IPS-20b (cell line): ENCODE measurements around the gene TRAPPC14.
A peak's percentile ranks its signal among the peaks of the same experiment; 100 is the strongest.
"Not testable (repeated sequence)": the region's sequence is repeated elsewhere in the genome, so short reads cannot be mapped to it uniquely, and the experiment has no call there.

Source experiments
- H3K27ac ChIP-seq: one replicate; pipeline ENCODE4 v1.5.1; 2013; ENCODE audit warnings: low read length
- H3K27me3 ChIP-seq: 2 replicates; pipeline ENCODE4 v1.6.1; 2013; ENCODE audit warnings: mild to moderate bottlenecking, low read length, inconsistent platforms; ENCODE audit not compliant: insufficient read depth
- H3K36me3 ChIP-seq: 2 replicates; pipeline ENCODE4 v1.6.1; 2013; ENCODE audit warnings: low read depth, mild to moderate bottlenecking, inconsistent platforms, low read length, moderate library complexity; ENCODE audit not compliant: insufficient read depth
- H3K4me1 ChIP-seq: 2 replicates; pipeline ENCODE4 v1.6.1; 2013; ENCODE audit warnings: mild to moderate bottlenecking, control low read depth, inconsistent platforms, low read length, moderate library complexity; ENCODE audit not compliant: insufficient read depth
- H3K4me3 ChIP-seq: 2 replicates; pipeline ENCODE4 v1.5.1; 2013; ENCODE audit warnings: mild to moderate bottlenecking, low read length, inconsistent platforms
- H3K9ac ChIP-seq: 2 replicates; pipeline ENCODE4 v1.6.1; 2013; ENCODE audit warnings: low read depth, mild to moderate bottlenecking, inconsistent platforms, low read length, moderate library complexity
- H3K9me3 ChIP-seq: 2 replicates; pipeline ENCODE4 v1.6.1; 2013; ENCODE audit warnings: mild to moderate bottlenecking, low read depth, low read length, inconsistent platforms; ENCODE audit not compliant: insufficient read depth

The TRAPPC14 gene

GRCh38 chr7:100185726-100186125 is 27.2 kb upstream of the TRAPPC14 start:
- Histone ChIP-seq H3K4me1 (peaks cover 4% of the 10 kb centered on the region; the same call in 1 of the 2 replicates), H3K36me3 (no peaks in the 10 kb centered on the region), H3K9ac (no peak overlapping the region), H3K27ac (no peak overlapping the region), H3K9me3 (no peaks in the 10 kb centered on the region), H3K4me3 (no peak overlapping the region), H3K27me3 (no peaks in the 10 kb centered on the region)

DNA sequence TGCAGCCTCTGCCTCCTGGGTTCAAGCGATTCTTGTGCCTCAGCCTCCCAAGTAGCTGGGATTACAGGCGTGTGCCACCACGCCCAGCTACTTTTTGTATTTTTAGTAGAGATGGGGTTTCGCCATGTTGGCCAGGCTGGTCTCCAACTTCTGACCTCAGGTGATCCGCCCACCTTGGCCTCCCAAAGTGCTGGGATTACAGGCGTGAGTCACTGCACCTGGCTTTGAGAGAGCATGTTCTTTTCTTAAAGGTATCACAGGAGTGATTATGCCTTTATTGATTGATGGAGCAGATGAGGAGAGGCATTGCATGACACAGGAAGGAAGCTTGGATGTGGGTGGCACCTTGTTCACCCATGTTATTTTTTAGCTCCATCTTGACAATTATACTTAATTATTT is 24.6 kb upstream of the TRAPPC14 start:
- not testable (repeated sequence) for H3K36me3 ChIP-seq, H3K9ac ChIP-seq, H3K4me3 ChIP-seq, H3K27ac ChIP-seq, H3K4me1 ChIP-seq, H3K9me3 ChIP-seq, H3K27me3 ChIP-seq

DNA sequence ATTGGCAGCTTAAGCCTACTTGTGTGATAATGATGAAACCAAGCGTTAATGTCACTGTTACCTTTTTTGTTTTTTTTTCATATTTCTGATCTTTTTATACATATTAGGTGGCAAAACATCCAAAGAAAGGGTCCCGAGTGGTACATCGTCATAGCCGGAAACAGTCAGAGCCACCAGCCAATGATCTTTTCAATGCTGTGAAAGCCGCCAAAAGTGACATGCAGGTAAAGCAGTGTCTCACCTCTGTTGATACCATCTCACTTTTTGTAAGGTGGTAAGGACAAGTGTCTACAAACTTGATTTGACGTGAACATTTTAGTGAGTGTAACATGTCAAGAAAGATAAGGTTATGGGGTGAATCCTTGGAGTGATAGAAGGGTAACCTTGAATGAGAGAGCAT is 24.1 kb upstream of the TRAPPC14 start:
- not testable (repeated sequence) for H3K27ac ChIP-seq, H3K27me3 ChIP-seq, H3K9ac ChIP-seq, H3K4me1 ChIP-seq, H3K9me3 ChIP-seq, H3K4me3 ChIP-seq, H3K36me3 ChIP-seq

- H3K27me3 ChIP-seq, H3K4me3 ChIP-seq, H3K27ac ChIP-seq, H3K9ac ChIP-seq, H3K36me3 ChIP-seq, H3K4me1 ChIP-seq, H3K9me3 ChIP-seq: not testable (repeated sequence)
Measured at GRCh38 chr7:100180084-100180483, 21.6 kb upstream of the TRAPPC14 start.

GRCh38 chr7:100177045-100178001 is 18.8 kb upstream of the TRAPPC14 start, which contains the start of the genes GPC2 and STAG3:
Gene GPC2, minus strand, starts transcription at chr7:100177381. Its CDS starts 182 bp downstream, at chr7:100177199.
Gene STAG3, plus strand, starts transcription at chr7:100177918. Its CDS starts 2,639 bp downstream, at chr7:100180557.
- Histone ChIP-seq H3K36me3 (peaks cover 24% of the 10 kb centered on the region; the same call in 1 of the 2 replicates), H3K27me3 (peaks cover 10% of the 10 kb centered on the region; the same call in 1 of the 2 replicates), H3K4me3 (peak within 1 kb of the TSS; percentile 98), H3K9ac (peak within 1 kb of the TSS; percentile 98), H3K9me3 (no peaks in the 10 kb centered on the region), H3K27ac (no peak within 1 kb of the TSS), H3K4me1 (peaks cover 6% of the 10 kb centered on the region; the same call in 1 of the 2 replicates)

DNA sequence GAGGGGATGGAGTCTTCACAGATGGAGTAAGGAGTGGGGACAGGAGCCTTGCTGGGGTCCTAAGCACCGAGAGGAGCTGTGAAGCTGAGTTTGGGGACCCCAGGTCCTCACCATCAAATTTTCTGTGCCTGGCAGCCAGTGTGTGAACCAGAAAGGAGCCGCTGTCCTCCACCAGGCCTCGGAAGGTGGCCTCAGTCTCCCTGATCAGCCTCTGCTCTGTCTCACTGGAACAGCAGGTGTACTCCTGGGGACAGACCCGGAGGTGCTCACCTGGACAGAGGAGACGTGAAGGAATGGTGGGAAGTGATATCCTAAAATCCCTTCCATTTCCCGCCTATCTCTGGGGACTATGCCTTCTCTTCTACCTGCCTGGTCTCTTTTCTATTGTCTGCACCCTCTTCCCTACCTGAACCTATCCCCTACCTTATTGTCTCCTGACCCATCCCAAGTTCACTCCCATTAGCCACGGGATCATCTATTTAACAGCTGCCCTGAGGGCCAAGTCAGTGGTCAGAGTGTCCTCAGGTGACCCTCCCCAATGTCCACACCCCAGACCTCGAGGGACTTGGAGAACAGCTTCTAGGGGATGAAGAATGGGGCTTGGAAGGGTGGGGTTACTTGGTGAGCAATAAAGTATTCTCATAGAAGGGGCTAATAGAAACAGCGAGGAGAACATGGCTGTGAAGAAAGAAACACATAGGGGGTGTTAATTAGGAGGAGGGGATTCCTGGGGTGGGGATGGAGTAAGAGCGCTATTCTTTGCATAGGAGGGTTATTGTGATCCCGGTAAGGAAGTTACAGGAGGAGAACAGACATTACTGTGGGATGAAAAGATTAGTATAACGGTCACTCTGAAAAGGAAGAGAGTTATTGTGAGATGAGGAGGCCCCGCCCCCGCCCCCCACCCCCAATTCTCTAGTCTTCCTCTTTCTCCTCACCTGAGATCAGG is 17.8 kb upstream of the TRAPPC14 start:
- H3K27ac ChIP-seq = no peak overlapping the region
- H3K36me3 ChIP-seq = peaks cover 24% of the 10 kb centered on the region; the same call in 1 of the 2 replicates
- peak overlapping the region; percentile 98 for H3K4me3 ChIP-seq
- peak overlapping the region; percentile 98; the same call in 1 of the 2 replicates for H3K9ac ChIP-seq
- H3K27me3 ChIP-seq = peaks cover 13% of the 10 kb centered on the region
- peaks cover 5% of the 10 kb centered on the region; the same call in 1 of the 2 replicates for H3K4me1 ChIP-seq
- no peaks in the 10 kb centered on the region for H3K9me3 ChIP-seq

- Histone ChIP-seq H3K4me1 (peaks cover 8% of the 10 kb centered on the region; the same call in 1 of the 2 replicates), H3K27ac (no peak overlapping the region), H3K27me3 (peaks cover 13% of the 10 kb centered on the region), H3K36me3 (peaks cover 24% of the 10 kb centered on the region; the same call in 1 of the 2 replicates), H3K9ac (no peak overlapping the region), H3K9me3 (no peaks in the 10 kb centered on the region), H3K4me3 (no peak overlapping the region)
Measured at GRCh38 chr7:100175296-100175935, 16.9 kb upstream of the TRAPPC14 start.

DNA sequence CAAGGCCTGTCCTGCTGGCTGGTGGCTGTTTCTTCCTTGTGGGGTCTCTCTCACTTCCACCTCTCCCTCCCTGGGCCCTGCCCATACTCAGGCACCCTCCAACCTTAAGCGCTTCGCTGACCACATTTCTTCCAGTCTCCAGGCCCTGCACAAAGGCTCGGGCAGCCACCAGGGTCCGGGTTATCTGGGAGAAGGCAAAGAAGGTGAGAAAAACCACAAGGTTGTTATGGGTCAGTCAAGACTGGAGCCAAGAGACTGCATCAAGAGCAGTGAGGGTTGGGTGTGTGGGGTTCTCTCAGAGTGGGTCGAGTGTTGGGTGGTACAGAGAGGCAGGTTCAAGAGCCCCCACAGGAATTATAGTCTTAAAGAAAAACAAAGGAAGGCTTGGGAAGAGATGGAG is 16.1 kb upstream of the TRAPPC14 start:
- Histone ChIP-seq H3K27me3 (peaks cover 13% of the 10 kb centered on the region), H3K4me1 (peaks cover 13% of the 10 kb centered on the region; the same call in 1 of the 2 replicates), H3K36me3 (peaks cover 24% of the 10 kb centered on the region; the same call in 1 of the 2 replicates)

DNA sequence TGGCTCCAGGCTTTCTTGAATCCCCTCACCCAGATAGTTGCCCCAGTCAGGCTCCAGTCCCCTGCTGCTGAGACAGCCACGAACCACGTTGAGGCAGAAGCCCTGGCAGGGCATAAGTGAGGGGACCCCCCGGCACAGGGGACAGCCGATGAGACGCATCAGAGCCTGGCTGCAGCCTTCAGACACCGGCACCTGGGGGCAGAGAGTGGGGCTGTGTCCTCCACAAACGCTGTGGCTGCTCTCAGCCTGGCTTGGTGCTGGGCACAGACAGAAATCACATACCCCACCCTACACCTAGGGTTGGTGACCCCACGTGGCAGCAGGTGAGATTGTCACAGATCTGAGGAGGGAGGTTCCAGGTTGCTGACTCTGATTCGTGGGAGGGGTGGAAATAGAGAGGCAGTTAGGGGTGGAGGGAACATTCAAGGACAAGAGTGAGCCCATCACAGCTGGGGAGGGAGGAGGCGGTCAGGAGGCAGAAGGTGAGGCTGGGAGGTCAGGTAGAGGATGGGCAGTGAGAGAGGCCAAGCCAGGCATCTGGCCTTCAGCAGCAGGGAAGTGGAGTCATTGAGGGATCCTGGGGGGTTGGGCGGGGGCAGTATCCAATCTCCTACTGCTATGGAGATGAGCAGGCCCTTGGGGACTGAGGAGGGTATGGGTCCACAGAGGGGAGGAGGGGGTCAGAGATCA is 15.4 kb upstream of the TRAPPC14 start:
- no peak overlapping the region for H3K9ac ChIP-seq
- H3K36me3 ChIP-seq = peaks cover 24% of the 10 kb centered on the region; the same call in 1 of the 2 replicates
- no peak overlapping the region for H3K27ac ChIP-seq
- peaks cover 13% of the 10 kb centered on the region; the same call in 1 of the 2 replicates for H3K4me1 ChIP-seq
- peaks cover 13% of the 10 kb centered on the region for H3K27me3 ChIP-seq
- no peak overlapping the region for H3K4me3 ChIP-seq
- no peaks in the 10 kb centered on the region for H3K9me3 ChIP-seq

More for the DNA sequence above, 16.1 kb upstream of the TRAPPC14 start:
- H3K27ac ChIP-seq = no peak overlapping the region
- H3K4me3 ChIP-seq = no peak overlapping the region
- no peaks in the 10 kb centered on the region for H3K9me3 ChIP-seq
- H3K9ac ChIP-seq = no peak overlapping the region

DNA sequence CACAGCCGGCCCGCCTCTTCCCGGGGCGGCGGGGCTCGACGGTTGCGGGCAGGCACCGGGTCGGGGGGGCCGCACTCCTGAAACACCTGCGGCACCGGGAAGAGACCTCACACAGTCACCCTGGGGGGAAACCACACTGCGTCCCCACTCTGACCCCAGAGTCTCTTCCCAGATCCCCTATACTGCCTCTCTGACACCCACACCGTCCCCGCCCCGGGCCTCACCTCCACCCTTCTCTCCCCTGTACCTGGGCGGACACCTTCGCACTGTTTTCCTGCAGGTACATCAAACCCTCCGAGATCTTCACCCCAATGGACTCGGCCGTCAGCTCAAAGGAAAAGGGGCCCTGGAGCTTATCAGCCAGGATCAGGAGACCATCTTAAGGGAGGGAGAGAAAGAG is 13.3 kb upstream of the TRAPPC14 start:
- Histone ChIP-seq H3K9me3 (no peaks in the 10 kb centered on the region), H3K27ac (no peak overlapping the region), H3K36me3 (peaks cover 24% of the 10 kb centered on the region; the same call in 1 of the 2 replicates), H3K27me3 (peaks cover 18% of the 10 kb centered on the region), H3K9ac (peak overlapping the region; percentile 16; the same call in 1 of the 2 replicates), H3K4me1 (peaks cover 16% of the 10 kb centered on the region; the same call in 1 of the 2 replicates), H3K4me3 (peak overlapping the region; percentile 69)
